Measurements from ENCODE around the gene IL12RB1.

GRCh38 chr19:18074192-18074591 lies 12.5 kb downstream of the IL12RB1 start:
- TF ChIP-seq CTCF (IDR thresholded peaks at IDR 0.05) (no peak), EZH2 (IDR thresholded peaks at IDR 0.05) (no peak), EZH2phosphoT487 (IDR thresholded peaks at IDR 0.05) (no peak)
